ENCODE measurements around the gene MFAP5.
A peak's percentile ranks its signal among the peaks of the same experiment; 100 is the strongest.

MFAP5 gene

GRCh38 chr12:8662593-8662992 is at the start of gene MFAP5:
Gene MFAP5 (minus strand): TSS chr12:8662826. CDS start chr12:8662104, 722 bp downstream.
- no peak for DNase-seq

- DNase-seq, result no peak
These were observed 46.7 kb upstream of the MFAP5 start for GRCh38 chr12:8709124-8709830.

GRCh38 chr12:8702159-8702558 is 39.5 kb upstream of the MFAP5 start:
- DNase-seq, result no peak

GRCh38 chr12:8701046-8701660 is 38.5 kb upstream of the MFAP5 start:
- DNase-seq, result no peak

GRCh38 chr12:8699714-8700113 is 37.1 kb upstream of the MFAP5 start:
- no peak for DNase-seq

GRCh38 chr12:8698879-8699278 is 36.3 kb upstream of the MFAP5 start:
- no peak for DNase-seq

- DNase-seq, result no peak
These were observed 35.7 kb upstream of the MFAP5 start for GRCh38 chr12:8698132-8698851.

- DNase-seq, result peak; percentile 61
These were observed 35.0 kb upstream of the MFAP5 start, which contains the start of gene RIMKLB for GRCh38 chr12:8697476-8698131. Gene RIMKLB (plus strand): TSS chr12:8697991. CDS start chr12:8713867, 15,876 bp downstream.

GRCh38 chr12:8697120-8697475 is 34.5 kb upstream of the MFAP5 start:
- DNase-seq, result peak; percentile 6

GRCh38 chr12:8696442-8697090 is 33.9 kb upstream of the MFAP5 start:
- DNase-seq, result no peak

- DNase-seq, result no peak
These were observed 32.5 kb upstream of the MFAP5 start for GRCh38 chr12:8695116-8695515.

GRCh38 chr12:8692573-8692972 is 29.9 kb upstream of the MFAP5 start:
- DNase-seq, result no peak

GRCh38 chr12:8689681-8690080 is 27.1 kb upstream of the MFAP5 start:
- DNase-seq, result no peak

GRCh38 chr12:8687846-8688601 is 25.4 kb upstream of the MFAP5 start:
- no peak for DNase-seq

GRCh38 chr12:8685051-8685450 is 22.4 kb upstream of the MFAP5 start:
- DNase-seq, result no peak

GRCh38 chr12:8681129-8681884 is 18.7 kb upstream of the MFAP5 start:
- no peak for DNase-seq

GRCh38 chr12:8680533-8680932 is 17.9 kb upstream of the MFAP5 start:
- DNase-seq, result no peak

- DNase-seq, result no peak
These were observed 16.1 kb upstream of the MFAP5 start for GRCh38 chr12:8678661-8679111.

GRCh38 chr12:8677362-8677761 is 14.7 kb upstream of the MFAP5 start:
- no peak for DNase-seq

- no peak for DNase-seq
These were observed 14.0 kb upstream of the MFAP5 start for GRCh38 chr12:8676651-8677050.

- DNase-seq, result no peak
These were observed 13.0 kb upstream of the MFAP5 start for GRCh38 chr12:8675591-8676036.
